GM18511 (cell line): ENCODE measurements around the gene DAAM1.

ENCODE experiments used
- ATAC-seq: cut with Tn5 transposase; IDR thresholded peaks from one replicate; pipeline ENCODE4 v1.9.1; 2021; ENCODE audit warnings: mild to moderate bottlenecking, moderate library complexity; ENCODE audit not compliant: unreplicated experiment

Gene DAAM1

DNA sequence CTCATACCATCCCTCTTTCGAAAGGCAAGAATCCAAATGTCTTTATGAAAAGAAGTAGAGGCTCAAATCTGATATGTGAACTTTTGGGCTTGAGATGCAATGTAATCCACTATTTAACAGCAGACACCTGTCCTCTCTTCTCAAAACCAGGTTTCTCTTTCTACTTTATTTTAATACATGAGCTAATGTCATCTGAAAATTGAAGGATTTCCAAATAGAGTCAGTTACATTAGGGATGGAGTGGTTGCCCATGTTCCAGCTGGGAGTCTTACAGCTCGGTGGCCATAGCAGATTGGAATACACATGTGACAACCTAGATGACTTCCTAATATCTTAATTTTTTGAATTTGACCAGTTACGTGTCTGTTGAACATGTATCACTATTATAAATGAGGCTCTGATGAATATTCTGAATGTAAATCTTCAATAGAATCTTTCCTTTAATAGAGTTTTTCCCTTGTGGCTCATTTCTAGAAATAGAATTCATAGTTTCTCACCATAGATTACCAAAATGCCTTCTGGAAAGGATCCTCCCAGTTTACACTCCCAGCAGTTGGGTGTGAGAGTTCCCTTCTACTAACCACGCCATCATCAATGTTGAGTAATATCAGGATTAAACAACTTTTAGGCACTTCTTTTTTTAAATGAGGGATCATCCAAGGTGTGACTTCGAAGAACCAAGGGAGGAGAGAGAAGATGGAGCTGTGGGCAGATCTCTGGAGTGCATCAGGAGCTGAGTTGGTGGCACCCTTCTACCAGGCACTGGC, 227.6 kb downstream of the DAAM1 start:
- ATAC-seq, result no peak

GRCh38 chr14:59417311-59417710, 228.8 kb downstream of the DAAM1 start:
- no peak for ATAC-seq

- ATAC-seq, result no peak
These were observed 230.8 kb downstream of the DAAM1 start for GRCh38 chr14:59419303-59419702.
